HTR-8/SVneo (cell line): ENCODE results near the gene HOXB6.

Experiments
- DNase-seq: peaks from one replicate; pipeline ENCODE4 v3.0.0; 2011; ENCODE audit warnings: low spot score, mixed read lengths; ENCODE audit not compliant: insufficient read length
- FAIRE-seq: peaks from 2 replicates; lab custom pipeline; 2011; peaks lifted over from hg19 to GRCh38; lab: Jason Lieb, UNC

HOXB6 gene

GRCh38 chr17:48587276-48588073 lies 17.3 kb downstream of the HOXB6 start:
- FAIRE-seq (no peak), DNase-seq (no peak)

- no peak for FAIRE-seq
- DNase-seq: no peak
Observed at GRCh38 chr17:48586355-48587258, 18.2 kb downstream of the HOXB6 start.

- FAIRE-seq: no peak
Observed at GRCh38 chr17:48584223-48584741, 20.5 kb downstream of the HOXB6 start.

GRCh38 chr17:48583708-48584222 lies 21.0 kb downstream of the HOXB6 start:
- FAIRE-seq: no peak
- DNase-seq: no peak

More at GRCh38 chr17:48584223-48584741, 20.5 kb downstream of the HOXB6 start:
- DNase-seq: no peak

GRCh38 chr17:48582750-48583069 lies 22.1 kb downstream of the HOXB6 start:
- no peak for DNase-seq
- FAIRE-seq: no peak

- no peak for FAIRE-seq
- DNase-seq: no peak
Observed at GRCh38 chr17:48579760-48580554, 24.8 kb downstream of the HOXB6 start.

- DNase-seq (no peak), FAIRE-seq (no peak)
Observed at GRCh38 chr17:48579471-48579759, 25.4 kb downstream of the HOXB6 start.

GRCh38 chr17:48578616-48579470 lies 25.9 kb downstream of the HOXB6 start:
- DNase-seq (no peak), FAIRE-seq (peak; percentile 57)

GRCh38 chr17:48577946-48578615 lies 26.7 kb downstream of the HOXB6 start, which contains the start of gene HOXB4:
HOXB4 (minus strand) TSS chr17:48578350; CDS start chr17:48578319, 31 bp downstream.
- FAIRE-seq (peak; percentile 28), DNase-seq (peak; percentile 87)

- FAIRE-seq (peak; percentile 90), DNase-seq (no peak)
Observed at GRCh38 chr17:48577330-48577945, 27.3 kb downstream of the HOXB6 start.

- DNase-seq (no peak), FAIRE-seq (no peak)
Observed at GRCh38 chr17:48576479-48577309, 28.1 kb downstream of the HOXB6 start.

- FAIRE-seq: peak; percentile 54
- DNase-seq: no peak
Observed at GRCh38 chr17:48575673-48576478, 28.9 kb downstream of the HOXB6 start.

GRCh38 chr17:48575066-48575582 lies 29.7 kb downstream of the HOXB6 start:
- FAIRE-seq (no peak), DNase-seq (no peak)

GRCh38 chr17:48574505-48575065 lies 30.2 kb downstream of the HOXB6 start:
- no peak for DNase-seq
- no peak for FAIRE-seq

- no peak for FAIRE-seq
Observed at GRCh38 chr17:48571826-48572417, 32.9 kb downstream of the HOXB6 start.

More at GRCh38 chr17:48571826-48572417, 32.9 kb downstream of the HOXB6 start:
- no peak for DNase-seq
